ENCODE data around the gene PIPOX.

Gene PIPOX

GRCh38 chr17:29002811-29003210 is 40.1 kb upstream of the PIPOX start:
- no peak overlapping the region for H3K4me3 ChIP-seq (ENCODE audit: low read depth, low read length)
- no peak for TF ChIP-seq CTCF (conservative IDR thresholded peaks at IDR 0.05; ENCODE audit: low read depth, low read length)
- no peak for DNase-seq (ENCODE audit: low read depth)

- no peak for DNase-seq (ENCODE audit: low read depth)
- no peak for TF ChIP-seq CTCF (conservative IDR thresholded peaks at IDR 0.05; ENCODE audit: low read depth, low read length)
- H3K4me3 ChIP-seq (ENCODE audit: low read depth, low read length), result no peak overlapping the region
Observed at GRCh38 chr17:29003289-29003688, 39.7 kb upstream of the PIPOX start.

- no peak overlapping the region for H3K4me3 ChIP-seq (ENCODE audit: low read depth, low read length)
- TF ChIP-seq CTCF (conservative IDR thresholded peaks at IDR 0.05; ENCODE audit: low read depth, low read length), result no peak
- peak; percentile 37 for DNase-seq (ENCODE audit: low read depth)
Observed at GRCh38 chr17:29004081-29004692, 38.8 kb upstream of the PIPOX start.

- no peak for TF ChIP-seq CTCF (conservative IDR thresholded peaks at IDR 0.05; ENCODE audit: low read depth, low read length)
- DNase-seq (ENCODE audit: low read depth), result peak; percentile 72
- H3K4me3 ChIP-seq (ENCODE audit: low read depth, low read length), result no peak within 1 kb of the TSS
Observed at GRCh38 chr17:29005936-29006511, 36.9 kb upstream of the PIPOX start, which contains the start of gene SEZ6. TSS of gene SEZ6 (minus strand) at chr17:29006033. CDS start at chr17:29005869, 164 bp downstream.

- DNase-seq (ENCODE audit: low read depth), result no peak
- H3K4me3 ChIP-seq (ENCODE audit: low read depth, low read length), result no peak overlapping the region
Observed at GRCh38 chr17:29007456-29007855, 35.5 kb upstream of the PIPOX start.

GRCh38 chr17:29007860-29008455 is 35.0 kb upstream of the PIPOX start:
- DNase-seq (ENCODE audit: low read depth), result no peak
- no peak for TF ChIP-seq CTCF (conservative IDR thresholded peaks at IDR 0.05; ENCODE audit: low read depth, low read length)
- H3K4me3 ChIP-seq (ENCODE audit: low read depth, low read length), result no peak overlapping the region

More at GRCh38 chr17:29007456-29007855, 35.5 kb upstream of the PIPOX start:
- no peak for TF ChIP-seq CTCF (conservative IDR thresholded peaks at IDR 0.05; ENCODE audit: low read depth, low read length)
